Neural progenitor cell (in vitro differentiated cells): ENCODE results near the gene INSC. TPM values are rescaled to one million over a fixed set of nuclear protein-coding genes. Genes with fewer than 3 reads are reported as not detected.

Experiments
- DNase-seq: peaks from one replicate; pipeline ENCODE4 v3.0.0-alpha.2; 2016; ENCODE audit warnings: low spot score
- H2AFZ ChIP-seq: fragments of 200-600 bp; sonication (generic); replicated peaks from 2 replicates; pipeline ENCODE4 v1.6.1; 2016; ENCODE audit warnings: antibody characterized with exemption
- H3F3A ChIP-seq: fragments of 200-600 bp; sonication (generic); 2 replicates; pipeline ENCODE4 v1.6.1; 2016; ENCODE audit warnings: antibody characterized with exemption, low read depth
- H3K27ac ChIP-seq: fragments of 200-600 bp; sonication (generic); 2 replicates; pipeline ENCODE4 v1.5.1; 2016; ENCODE audit warnings: mild to moderate bottlenecking
- H3K27me3 ChIP-seq: fragments of 200-600 bp; sonication (generic); 2 replicates; pipeline ENCODE4 v1.6.1; 2016; ENCODE audit warnings: mild to moderate bottlenecking, moderate library complexity
- H3K36me3 ChIP-seq: fragments of 200-600 bp; sonication (generic); 2 replicates; pipeline ENCODE4 v1.5.1; 2016
- H3K4me1 ChIP-seq: fragments of 200-600 bp; sonication (generic); 2 replicates; pipeline ENCODE4 v1.6.1; 2016; ENCODE audit warnings: mixed run types
- H3K4me2 ChIP-seq: fragments of 200-600 bp; sonication (generic); 2 replicates; pipeline ENCODE4 v1.6.1; 2016
- H3K4me3 ChIP-seq: fragments of 200-600 bp; sonication (generic); 2 replicates; pipeline ENCODE4 v1.5.1; 2016
- H3K79me2 ChIP-seq: fragments of 200-600 bp; sonication (generic); 2 replicates; pipeline ENCODE4 v1.6.1; 2016; ENCODE audit warnings: low read depth
- H3K9ac ChIP-seq: fragments of 200-600 bp; sonication (generic); 2 replicates; pipeline ENCODE4 v1.6.1; 2016
- H3K9me3 ChIP-seq: fragments of 200-600 bp; sonication (generic); 2 replicates; pipeline ENCODE4 v1.5.1; 2016; ENCODE audit warnings: low read depth
- H4K20me1 ChIP-seq: fragments of 200-600 bp; sonication (generic); 2 replicates; pipeline ENCODE4 v1.6.1; 2016; ENCODE audit warnings: low read depth
- H3K27ac Mint-ChIP-seq: 3 replicates; pipeline ENCODE4 v1.8.0; 2021; ENCODE audit warnings: mixed read lengths
- H3K27me3 Mint-ChIP-seq: 2 replicates; pipeline ENCODE4 v1.8.0; 2022; ENCODE audit warnings: low read depth, mild to moderate bottlenecking, inconsistent platforms, moderate library complexity, mixed read lengths; ENCODE audit not compliant: insufficient read depth
- H3K36me3 Mint-ChIP-seq: 3 replicates; pipeline ENCODE4 v1.8.0; 2021; ENCODE audit warnings: mixed read lengths
- H3K4me1 Mint-ChIP-seq: 3 replicates; pipeline ENCODE4 v1.8.0; 2021; ENCODE audit warnings: mixed read lengths
- H3K4me3 Mint-ChIP-seq: 3 replicates; pipeline ENCODE4 v1.8.0; 2021; ENCODE audit warnings: mild to moderate bottlenecking, moderate library complexity, mixed read lengths
- H3K9me3 Mint-ChIP-seq: 3 replicates; pipeline ENCODE4 v1.8.0; 2020; ENCODE audit warnings: mixed read lengths
- EZH2 ChIP-seq: fragments of 200-600 bp; sonication (generic); IDR thresholded peaks from 2 replicates; pipeline ENCODE4 v1.6.1; 2017; ENCODE audit warnings: antibody characterized with exemption, mild to moderate bottlenecking, moderate library complexity
- EZH2phosphoT487 ChIP-seq: fragments of 200-600 bp; sonication (generic); IDR thresholded peaks from 2 replicates; pipeline ENCODE4 v1.6.1; 2017; ENCODE audit warnings: antibody characterized with exemption
- total RNA-seq: library from RNA; depleted of rRNA; stranded (reverse); fragments of >200 nt; gene quantifications from 2 replicates; pipeline ENCODE4 v1.2.3, GENCODE V29; 2015; ENCODE audit warnings: low replicate concordance
- TF ChIP-seq, protein P1 (sequence below): fragments of 200-600 bp; sonication (generic); IDR thresholded peaks from 2 replicates; pipeline ENCODE4 v1.5.1; 2017; ENCODE audit warnings: antibody characterized with exemption, mild to moderate bottlenecking

Gene INSC
- total RNA-seq, 1 donor from 2014 or later = 0.09 TPM

- H3K9me3 Mint-ChIP-seq = no peaks in the 10 kb centered on the region
- H3K36me3 Mint-ChIP-seq = no peaks in the 10 kb centered on the region
- Histone ChIP-seq H3K36me3 (no peaks in the 10 kb centered on the region), H2AFZ (no peak overlapping the region), H3K79me2 (no peaks in the 10 kb centered on the region), H3F3A (no peaks in the 10 kb centered on the region), H3K27ac (no peak overlapping the region), H4K20me1 (no peaks in the 10 kb centered on the region), H3K4me1 (no peaks in the 10 kb centered on the region), H3K27me3 (no peaks in the 10 kb centered on the region), H3K9ac (no peak overlapping the region), H3K4me2 (no peak overlapping the region), H3K9me3 (no peaks in the 10 kb centered on the region), H3K4me3 (no peak overlapping the region)
- no peaks in the 10 kb centered on the region for H3K4me1 Mint-ChIP-seq
- H3K27ac Mint-ChIP-seq = no peak overlapping the region
- TF ChIP-seq EZH2phosphoT487 (no peak), EZH2 (no peak)
- TF ChIP-seq, protein P1, sequence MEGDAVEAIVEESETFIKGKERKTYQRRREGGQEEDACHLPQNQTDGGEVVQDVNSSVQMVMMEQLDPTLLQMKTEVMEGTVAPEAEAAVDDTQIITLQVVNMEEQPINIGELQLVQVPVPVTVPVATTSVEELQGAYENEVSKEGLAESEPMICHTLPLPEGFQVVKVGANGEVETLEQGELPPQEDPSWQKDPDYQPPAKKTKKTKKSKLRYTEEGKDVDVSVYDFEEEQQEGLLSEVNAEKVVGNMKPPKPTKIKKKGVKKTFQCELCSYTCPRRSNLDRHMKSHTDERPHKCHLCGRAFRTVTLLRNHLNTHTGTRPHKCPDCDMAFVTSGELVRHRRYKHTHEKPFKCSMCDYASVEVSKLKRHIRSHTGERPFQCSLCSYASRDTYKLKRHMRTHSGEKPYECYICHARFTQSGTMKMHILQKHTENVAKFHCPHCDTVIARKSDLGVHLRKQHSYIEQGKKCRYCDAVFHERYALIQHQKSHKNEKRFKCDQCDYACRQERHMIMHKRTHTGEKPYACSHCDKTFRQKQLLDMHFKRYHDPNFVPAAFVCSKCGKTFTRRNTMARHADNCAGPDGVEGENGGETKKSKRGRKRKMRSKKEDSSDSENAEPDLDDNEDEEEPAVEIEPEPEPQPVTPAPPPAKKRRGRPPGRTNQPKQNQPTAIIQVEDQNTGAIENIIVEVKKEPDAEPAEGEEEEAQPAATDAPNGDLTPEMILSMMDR = no peak
- no peak overlapping the region for H3K4me3 Mint-ChIP-seq
- peaks cover 14% of the 10 kb centered on the region for H3K27me3 Mint-ChIP-seq
- DNase-seq = no peak
These were observed 98.9 kb downstream of the INSC start for GRCh38 chr11:15213471-15214231.

DNA sequence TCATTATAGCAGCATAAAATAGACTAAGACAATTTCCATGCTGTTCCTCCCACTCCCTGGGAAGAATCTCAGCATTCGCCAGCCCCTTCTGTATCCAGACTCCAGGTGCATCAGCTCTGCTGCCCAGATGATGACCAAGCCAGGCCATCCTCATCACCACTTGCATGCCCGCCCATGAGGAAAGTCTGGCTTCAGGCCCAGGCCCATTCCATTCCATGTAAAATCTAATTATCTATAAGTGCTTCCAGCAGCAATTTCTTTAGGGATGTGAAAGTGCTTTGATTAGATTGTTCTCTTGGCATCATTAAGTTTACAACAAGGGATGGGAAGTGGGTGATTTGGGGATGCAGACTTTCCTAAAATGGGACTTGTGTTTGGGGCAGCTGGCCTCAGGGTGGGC lies 100.3 kb downstream of the INSC start:
- H4K20me1 ChIP-seq = no peaks in the 10 kb centered on the region
- no peaks in the 10 kb centered on the region for H3K27me3 ChIP-seq
- DNase-seq = no peak
- no peaks in the 10 kb centered on the region for H3K9me3 ChIP-seq
- H3F3A ChIP-seq = no peaks in the 10 kb centered on the region
- Mint-ChIP-seq H3K36me3 (no peaks in the 10 kb centered on the region), H3K9me3 (no peaks in the 10 kb centered on the region), H3K27ac (no peak overlapping the region), H3K4me1 (no peaks in the 10 kb centered on the region), H3K4me3 (no peak overlapping the region), H3K27me3 (peaks cover 7% of the 10 kb centered on the region)
- no peak overlapping the region for H3K27ac ChIP-seq
- no peak overlapping the region for H3K4me2 ChIP-seq
- no peaks in the 10 kb centered on the region for H3K36me3 ChIP-seq
- no peak overlapping the region for H2AFZ ChIP-seq
- H3K9ac ChIP-seq = no peak overlapping the region
- H3K79me2 ChIP-seq = no peaks in the 10 kb centered on the region
- no peaks in the 10 kb centered on the region for H3K4me1 ChIP-seq
- H3K4me3 ChIP-seq = no peak overlapping the region
- TF ChIP-seq EZH2 = no peak
- TF ChIP-seq, protein P1 = no peak
- TF ChIP-seq EZH2phosphoT487 = no peak

DNA sequence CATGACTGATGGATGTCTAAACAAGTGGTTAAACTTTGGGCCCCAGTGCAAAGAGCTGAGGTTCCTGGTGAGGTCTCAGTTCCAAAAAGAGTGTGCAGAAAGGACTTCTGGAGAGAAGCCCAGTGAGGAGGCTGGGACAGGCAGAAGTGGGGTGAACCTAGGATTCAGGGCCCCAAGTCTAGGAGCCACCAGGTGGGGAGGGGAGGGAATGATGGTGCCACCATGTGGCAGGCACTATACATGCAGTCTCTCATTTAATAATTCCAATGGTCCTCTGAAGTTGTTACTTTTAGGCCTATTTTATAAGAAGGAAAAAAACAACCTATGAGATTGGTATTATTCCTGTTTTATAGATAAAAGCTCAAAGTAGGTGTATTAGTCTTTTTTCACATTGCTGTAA lies 102.0 kb downstream of the INSC start:
- H3K4me3 Mint-ChIP-seq = no peak overlapping the region
- H3K4me1 Mint-ChIP-seq = no peaks in the 10 kb centered on the region
- Histone ChIP-seq H3K4me1 (no peaks in the 10 kb centered on the region), H3F3A (no peaks in the 10 kb centered on the region), H3K4me2 (no peak overlapping the region), H4K20me1 (no peaks in the 10 kb centered on the region), H3K9me3 (no peaks in the 10 kb centered on the region), H2AFZ (no peak overlapping the region), H3K27me3 (no peaks in the 10 kb centered on the region), H3K79me2 (no peaks in the 10 kb centered on the region), H3K9ac (no peak overlapping the region), H3K4me3 (no peak overlapping the region), H3K36me3 (no peaks in the 10 kb centered on the region), H3K27ac (no peak overlapping the region)
- H3K27me3 Mint-ChIP-seq = peaks cover 4% of the 10 kb centered on the region
- TF ChIP-seq EZH2 (no peak), EZH2phosphoT487 (no peak)
- TF ChIP-seq, protein P1 = peak; percentile 69
- no peaks in the 10 kb centered on the region for H3K9me3 Mint-ChIP-seq
- no peaks in the 10 kb centered on the region for H3K36me3 Mint-ChIP-seq
- DNase-seq = no peak
- no peak overlapping the region for H3K27ac Mint-ChIP-seq
